ENCODE results near the gene CNGB1.

GRCh38 chr16:58001781-58002415 is 31.0 kb upstream of the CNGB1 start:
- TF ChIP-seq, protein P1, sequence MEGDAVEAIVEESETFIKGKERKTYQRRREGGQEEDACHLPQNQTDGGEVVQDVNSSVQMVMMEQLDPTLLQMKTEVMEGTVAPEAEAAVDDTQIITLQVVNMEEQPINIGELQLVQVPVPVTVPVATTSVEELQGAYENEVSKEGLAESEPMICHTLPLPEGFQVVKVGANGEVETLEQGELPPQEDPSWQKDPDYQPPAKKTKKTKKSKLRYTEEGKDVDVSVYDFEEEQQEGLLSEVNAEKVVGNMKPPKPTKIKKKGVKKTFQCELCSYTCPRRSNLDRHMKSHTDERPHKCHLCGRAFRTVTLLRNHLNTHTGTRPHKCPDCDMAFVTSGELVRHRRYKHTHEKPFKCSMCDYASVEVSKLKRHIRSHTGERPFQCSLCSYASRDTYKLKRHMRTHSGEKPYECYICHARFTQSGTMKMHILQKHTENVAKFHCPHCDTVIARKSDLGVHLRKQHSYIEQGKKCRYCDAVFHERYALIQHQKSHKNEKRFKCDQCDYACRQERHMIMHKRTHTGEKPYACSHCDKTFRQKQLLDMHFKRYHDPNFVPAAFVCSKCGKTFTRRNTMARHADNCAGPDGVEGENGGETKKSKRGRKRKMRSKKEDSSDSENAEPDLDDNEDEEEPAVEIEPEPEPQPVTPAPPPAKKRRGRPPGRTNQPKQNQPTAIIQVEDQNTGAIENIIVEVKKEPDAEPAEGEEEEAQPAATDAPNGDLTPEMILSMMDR (IDR thresholded peaks at IDR 0.05; ENCODE audit: borderline replicate concordance, extremely low read depth, low read length, poor library complexity, severe bottlenecking) = no peak
- no peak for TF ChIP-seq EZH2 (IDR thresholded peaks at IDR 0.05; ENCODE audit: borderline replicate concordance, low read depth, low read length, severe bottlenecking)

Measured in DND-41 (cell line).